HG02642 (cell line): Measurements from ENCODE around the gene RASGEF1B.
"Not testable (repeated sequence)": the region's sequence is repeated elsewhere in the genome, so short reads cannot be mapped to it uniquely, and the experiment has no call there.

ENCODE experiments used
- ATAC-seq: cut with Tn5 transposase; IDR thresholded peaks from one replicate; pipeline ENCODE4 v1.9.1; 2021; ENCODE audit warnings: mild to moderate bottlenecking; ENCODE audit not compliant: unreplicated experiment, poor library complexity

The RASGEF1B gene

DNA sequence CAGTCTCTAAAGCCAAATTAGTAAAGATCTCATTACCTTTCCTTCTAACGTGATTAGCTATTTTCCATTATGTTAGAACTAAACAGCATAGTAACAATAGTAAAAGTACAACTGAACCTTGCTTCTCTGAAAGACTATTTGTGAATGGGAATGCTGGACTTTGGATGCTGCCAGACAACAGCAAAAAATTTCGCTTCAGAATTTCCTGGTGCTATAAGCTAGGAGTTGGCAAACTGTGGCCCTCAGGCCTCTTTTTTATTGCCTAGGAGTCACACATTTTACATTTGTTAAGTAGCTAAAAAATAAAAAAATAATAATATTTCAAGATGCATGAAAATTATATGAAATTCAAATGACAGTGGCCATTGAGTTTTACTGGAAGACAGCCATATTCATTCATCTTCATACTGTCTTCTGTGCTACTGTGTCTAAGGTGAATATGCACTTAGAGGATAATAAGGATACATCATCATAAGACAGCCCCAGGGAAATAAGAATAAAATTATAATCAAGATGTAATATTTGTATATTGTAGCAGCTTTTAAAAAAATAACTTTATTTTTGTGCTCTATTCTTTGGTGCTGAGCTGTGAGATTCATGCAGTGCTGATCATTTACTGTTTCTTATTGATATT is 34.6 kb downstream of the RASGEF1B start:
- ATAC-seq, result no peak

DNA sequence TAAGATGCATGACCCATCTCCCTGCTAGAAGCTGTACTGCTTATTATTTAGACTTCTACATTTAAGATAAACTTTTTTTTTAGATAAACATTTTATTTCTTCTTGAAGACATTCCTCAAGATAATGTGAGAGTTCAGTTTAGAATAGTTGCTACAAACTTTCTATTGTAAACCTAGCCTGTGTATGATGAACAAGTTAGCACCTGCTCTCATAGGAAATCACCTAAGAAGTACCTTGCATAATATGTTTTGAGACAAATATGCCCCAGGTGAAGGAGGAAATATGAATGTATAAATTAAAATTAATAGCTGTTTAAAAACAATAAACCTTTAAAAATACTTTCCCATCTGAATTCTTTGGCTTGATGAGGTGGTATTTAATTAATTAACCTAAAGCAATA is 35.6 kb downstream of the RASGEF1B start:
- no peak for ATAC-seq

DNA sequence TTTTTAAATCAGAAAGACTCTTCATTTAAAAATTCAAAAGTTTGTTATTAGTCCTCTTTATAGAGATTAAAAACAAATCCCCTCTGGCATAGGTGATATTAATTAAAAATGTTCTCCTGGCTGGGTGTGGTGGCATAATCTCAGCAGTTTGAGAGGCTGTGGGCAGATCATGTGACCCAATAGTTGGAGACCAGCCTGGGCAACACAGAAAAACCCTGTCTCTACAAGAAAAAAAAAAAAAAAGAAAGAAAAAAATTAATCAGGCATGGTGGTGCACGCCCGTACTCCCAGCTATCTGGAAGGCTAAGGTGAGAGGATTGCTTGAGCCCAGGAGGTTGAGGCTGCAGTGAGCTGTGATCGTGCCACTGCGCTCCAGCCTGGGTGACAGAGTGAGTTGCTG is 38.9 kb downstream of the RASGEF1B start:
- no peak for ATAC-seq

DNA sequence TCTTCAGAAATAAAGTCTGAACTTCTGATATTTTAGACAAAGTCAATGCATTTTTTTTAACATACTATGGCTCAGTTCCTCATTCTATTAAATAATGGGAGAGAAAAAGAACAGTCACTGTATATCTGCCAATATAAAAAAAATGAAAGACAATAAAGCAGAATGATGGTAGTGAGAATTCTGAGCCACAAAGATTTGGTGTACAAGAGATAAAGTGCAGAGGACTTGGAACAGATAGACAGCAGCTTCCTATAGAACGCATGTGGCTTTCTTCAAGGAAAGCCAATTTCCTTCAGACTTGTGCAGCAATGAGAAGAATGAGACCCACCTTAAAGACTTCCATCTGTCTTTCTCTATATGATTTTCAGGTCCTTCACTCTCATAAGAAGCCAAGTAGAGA is 39.7 kb downstream of the RASGEF1B start:
- ATAC-seq, result no peak

DNA sequence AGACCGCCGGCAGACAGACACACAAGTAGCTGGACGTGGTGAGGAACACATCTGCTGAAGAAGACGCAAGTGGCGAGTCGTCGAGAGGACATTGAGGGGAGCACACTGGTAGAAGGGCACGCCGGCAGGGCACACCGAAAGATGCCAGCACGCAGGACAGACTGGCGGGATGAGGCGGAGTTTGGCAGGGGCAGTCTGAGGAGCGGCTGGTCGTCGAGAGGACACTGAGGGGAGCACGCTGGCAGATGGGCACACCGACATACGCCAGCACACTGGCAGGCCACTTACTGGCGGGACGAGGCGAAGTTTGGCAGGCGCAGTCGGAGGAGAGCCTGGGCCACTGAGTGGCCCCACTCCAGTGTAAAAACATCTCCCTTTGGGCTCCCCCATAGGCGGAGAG is 42.1 kb downstream of the RASGEF1B start:
- ATAC-seq, result no peak

DNA sequence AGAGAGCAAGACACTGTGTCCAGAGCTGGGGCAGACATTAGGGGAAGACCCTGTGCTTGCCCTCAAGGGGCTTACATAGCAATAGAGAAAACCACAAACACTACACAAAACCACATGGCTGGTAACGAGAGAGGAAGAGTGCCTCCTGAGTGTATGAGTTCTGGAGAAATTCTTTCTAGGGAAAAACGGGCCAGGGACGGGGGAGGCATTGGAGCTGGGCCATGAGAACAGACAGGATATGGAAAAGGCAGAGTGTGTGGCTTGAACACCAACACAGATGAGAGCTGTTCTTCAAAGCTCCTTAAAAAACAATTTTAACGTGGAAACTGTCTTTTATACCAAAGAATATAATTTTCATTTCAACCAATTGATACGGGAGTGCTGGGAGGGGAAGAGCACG is 42.7 kb downstream of the RASGEF1B start:
- no peak for ATAC-seq

DNA sequence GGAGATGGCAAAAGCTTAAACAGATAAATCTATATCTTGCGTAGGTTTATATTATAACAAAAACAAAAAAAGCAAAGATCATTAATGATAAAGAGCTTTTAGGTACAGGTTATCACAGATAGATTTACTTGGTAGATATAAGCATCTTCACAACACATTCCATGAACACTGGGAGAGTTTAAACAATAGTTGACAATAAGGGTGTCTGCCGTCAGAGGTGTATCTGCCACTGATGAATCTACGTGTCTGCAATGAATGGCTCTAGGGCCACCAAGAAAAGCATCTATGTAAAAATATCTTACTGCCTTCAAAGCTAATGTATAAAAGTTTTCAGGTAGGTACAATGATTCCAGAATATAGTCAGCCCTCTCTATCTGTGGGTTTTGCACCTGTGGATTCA is 43.7 kb downstream of the RASGEF1B start:
- no peak for ATAC-seq

DNA sequence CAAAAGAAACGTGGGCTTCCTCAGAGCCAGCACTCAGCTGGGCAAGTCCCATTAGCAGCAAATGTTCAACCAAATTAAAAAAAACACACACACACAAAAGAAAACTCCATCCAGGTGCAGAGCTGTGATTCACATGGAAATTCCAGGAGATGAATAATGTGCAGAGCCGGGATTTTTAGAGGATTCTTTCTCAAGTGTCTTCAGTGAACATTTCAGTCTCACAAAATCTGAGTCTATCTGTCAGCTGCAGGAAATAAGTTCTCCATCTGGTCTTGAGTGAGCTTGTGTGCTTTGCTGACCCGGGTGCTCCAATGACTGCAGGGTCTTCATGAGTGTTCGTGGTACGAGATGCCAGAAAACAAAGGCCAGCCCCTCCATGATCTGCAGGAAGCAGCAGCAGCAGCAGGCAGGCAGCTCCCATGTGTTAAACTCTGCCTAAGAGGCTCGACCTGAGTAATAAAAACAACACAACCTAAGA is 44.3 kb downstream of the RASGEF1B start:
- ATAC-seq, result no peak

DNA sequence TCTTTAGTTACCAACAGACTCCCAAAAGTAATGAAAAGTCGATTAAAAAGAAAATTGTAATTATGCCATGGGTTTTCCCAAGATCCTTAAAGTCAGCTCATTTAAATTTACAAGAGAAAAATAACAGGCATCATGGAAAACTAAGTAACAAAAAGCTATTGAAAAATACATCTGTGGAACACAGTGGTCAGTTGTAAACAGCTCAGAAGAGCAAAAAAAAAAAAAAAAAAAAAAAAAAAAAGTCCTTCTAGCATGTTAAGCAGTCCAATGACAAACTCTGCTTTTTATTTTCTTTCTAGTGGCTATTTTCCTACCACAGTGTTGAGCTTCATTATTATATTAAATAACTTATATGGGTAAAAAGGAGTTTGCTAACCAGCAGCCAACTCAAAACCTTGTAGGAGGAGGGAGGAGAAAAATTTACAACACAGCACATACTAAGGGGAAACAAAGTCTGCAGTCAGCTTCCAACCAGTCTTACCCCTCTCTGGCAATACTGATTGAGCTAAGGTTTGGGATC is 44.9 kb downstream of the RASGEF1B start:
- ATAC-seq, result no peak

DNA sequence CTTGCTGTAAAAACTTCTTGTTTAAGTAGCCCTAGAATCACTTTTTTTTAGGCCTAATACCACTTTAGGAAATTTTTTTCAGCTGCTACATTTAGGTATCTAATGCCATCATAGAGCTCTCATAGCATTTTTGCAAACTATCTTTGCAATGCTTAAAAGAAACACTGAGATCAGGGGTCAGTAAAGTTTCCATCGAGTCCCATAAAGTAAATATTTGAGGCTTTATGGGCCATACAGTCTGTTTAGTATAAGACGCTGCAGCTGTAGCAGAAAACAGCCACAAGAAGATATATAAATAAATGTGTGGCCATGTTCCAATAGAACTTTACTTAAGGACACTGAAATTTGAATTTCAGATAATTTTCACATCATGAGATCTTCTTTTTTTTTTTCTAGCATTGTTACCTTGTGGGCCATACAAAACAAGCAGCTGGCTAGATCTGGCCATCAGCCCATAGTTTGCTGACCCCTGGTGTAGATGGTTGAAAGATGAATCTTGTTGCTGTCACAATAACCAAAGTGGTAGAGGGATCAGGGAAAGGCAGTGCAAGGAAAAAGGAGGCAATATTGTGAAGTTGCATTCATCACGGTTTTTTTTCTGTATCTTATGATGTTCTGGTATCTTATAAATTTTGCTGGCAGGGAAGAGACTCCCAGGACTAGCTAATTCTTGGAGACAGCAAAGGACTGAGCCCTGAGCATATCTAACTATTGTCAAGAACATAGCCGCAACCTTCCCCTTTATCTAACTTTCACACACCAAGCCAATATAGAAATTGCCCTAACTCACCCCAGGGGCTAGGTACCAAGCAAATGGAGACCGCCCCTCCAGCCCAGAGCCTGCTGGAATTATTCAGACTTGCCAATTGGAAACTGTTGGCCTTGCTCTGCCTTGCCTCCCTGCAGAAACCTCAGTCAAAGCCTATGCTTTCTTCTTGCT is 46.6 kb downstream of the RASGEF1B start:
- no peak for ATAC-seq

DNA sequence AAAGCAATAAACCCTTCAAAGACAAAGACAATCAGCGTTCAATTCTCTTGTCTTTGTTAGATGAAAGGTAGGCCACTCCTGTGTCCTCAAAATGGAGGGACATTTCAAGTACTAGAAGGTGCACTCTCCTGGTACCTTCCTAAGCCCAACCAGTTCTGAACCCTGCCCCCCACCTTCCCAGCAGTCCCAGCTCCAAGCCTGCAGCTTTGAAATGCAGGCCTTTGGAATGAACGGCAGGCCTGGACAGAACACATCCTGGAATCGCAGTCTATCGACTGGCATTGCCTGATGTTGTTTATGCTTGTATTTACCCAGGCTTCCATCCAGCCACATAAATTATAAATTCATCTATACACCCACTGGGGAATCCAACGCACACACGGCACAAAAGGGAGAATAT is 47.4 kb downstream of the RASGEF1B start:
- no peak for ATAC-seq

DNA sequence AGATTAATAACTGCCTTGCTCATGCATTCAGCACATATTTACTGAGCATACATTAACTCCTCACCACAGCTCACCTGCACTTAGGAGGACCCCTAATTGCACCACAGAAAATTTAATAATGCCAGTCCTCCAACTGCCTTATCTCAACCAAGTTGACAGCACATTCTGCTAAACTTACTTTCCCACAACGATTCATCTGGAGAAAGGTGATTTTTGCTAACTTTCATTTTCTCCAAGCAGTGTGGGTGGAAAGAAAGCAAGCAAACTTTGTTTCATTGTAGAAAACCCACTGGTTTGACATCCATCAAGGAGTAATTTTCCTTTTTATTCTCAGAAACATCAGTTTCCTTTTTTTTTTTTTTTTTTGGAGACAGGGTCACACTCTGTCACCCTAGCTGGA is 49.1 kb downstream of the RASGEF1B start:
- ATAC-seq, result no peak

DNA sequence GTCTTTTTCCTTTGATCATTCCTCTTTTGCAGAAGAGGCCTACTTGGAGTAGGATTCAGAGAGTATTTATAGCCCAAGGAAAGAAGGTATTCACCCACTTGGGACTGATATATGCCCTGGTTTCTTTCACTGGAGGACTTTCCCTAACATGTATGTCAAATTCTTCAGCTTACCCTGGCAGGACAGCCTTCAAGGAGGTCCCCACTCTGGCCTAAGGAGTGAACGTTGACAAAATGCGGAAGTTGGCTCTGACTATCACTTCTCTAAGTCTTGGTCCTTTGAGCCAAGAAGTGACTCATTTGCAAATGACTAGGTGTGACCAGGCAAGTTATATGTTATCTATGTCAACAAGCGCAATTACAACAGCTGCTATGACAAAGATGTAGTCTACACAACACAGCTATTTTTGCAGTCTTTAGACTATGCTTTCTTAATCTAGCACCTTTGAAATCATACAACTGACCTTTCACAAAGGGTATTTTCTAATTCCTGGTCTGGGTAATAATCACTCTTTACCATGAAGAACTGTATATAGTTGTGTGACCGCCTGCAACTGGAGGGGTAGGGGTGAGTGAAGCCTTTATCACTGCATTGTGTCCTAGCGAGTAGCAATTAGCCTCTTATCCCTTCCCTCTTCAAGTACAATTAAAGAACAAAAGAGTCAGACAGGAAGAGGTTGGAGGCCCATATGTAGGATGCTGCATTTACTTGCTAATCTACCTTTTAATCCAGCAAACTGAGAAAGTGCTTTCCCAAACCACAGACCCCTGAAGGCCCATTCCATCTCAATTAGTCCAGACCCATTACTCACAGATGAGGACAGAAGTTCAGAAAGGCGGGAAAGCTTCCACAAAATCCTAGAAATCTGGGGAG is 50.1 kb downstream of the RASGEF1B start:
- ATAC-seq, result peak; percentile 99

DNA sequence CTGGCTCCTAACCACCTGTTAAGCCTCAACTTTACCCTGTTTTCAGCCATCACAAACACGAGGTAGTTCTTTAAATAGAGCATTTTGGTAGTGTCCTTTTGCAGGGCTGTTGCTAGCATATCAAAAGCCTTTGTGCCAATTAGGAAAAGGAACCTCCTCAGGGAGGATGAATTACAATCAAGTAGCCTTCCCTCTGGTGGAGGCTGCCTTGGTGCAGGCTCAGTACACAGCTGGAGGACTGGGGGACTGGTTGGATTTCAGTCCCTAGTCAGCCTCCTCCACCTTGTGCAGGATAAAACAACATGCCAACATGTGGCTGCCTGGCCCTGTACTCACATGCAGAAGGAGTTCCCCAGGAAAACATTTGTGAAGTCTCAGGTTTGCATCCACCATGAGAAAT is 53.1 kb downstream of the RASGEF1B start:
- no peak for ATAC-seq

DNA sequence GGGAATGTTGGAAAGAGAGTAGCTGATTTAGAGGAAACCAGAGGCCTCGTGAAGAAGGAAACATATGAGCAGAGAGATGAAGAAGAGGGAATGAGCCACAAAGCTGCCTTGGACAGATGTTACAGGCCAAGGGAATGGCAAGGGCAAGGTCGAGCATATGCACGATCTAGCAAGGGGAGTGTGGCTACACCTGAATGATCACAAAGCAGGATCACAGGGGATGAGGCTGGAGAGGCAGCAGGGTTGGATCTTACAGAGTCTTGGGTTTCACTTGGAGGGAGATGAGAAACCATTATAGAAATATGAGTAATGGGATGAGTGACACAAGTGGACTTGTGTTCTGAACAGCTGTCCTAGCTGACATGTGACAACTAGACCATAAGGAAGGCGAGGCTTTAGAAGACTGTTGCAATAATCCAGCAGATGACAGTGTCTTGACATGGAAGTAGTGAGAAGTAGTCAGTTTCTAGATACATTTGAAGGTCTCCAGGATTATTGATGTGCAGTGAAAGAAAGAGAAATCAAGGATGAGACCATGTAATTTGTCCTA is 58.7 kb downstream of the RASGEF1B start:
- ATAC-seq, result no peak

DNA sequence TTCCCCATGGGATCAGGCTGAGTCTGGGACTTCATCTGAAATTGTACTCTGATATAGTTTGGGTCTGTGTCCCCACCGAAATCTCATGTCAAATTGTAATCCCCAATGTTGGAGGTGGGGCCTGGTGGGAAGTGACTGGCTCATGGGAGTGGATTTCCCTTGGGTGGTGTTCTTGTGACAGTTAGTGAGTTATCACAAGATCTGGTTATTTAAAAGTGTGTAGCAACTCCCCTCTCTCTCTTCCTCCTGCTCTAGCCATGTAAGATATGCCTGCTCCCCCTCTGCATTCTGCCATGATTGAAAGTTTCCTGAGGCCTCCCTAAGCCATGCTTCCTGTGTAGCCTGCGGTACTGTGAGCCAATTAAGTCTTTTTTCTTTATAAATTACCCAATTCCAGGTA is 61.0 kb downstream of the RASGEF1B start:
- ATAC-seq, result no peak

DNA sequence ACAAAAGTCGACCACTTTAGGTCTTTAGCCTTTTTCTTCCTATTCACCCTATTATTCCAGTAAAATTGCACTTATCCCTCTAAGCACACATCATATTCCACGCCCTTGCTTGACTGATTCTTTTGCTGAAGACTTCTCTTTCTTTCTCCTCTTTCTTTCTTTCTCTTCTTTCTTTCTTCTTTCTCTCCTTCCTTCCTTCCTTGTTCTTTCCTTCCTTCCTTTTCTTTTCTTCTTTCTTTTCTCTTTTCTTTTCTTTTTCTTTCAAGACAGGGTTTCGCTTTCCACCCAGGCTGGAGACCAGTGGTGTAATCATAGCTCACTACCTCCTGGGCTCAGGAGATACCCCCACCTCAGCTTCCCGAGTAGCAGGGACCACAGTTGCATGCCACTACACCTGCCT is 61.9 kb downstream of the RASGEF1B start:
- ATAC-seq, result no peak

DNA sequence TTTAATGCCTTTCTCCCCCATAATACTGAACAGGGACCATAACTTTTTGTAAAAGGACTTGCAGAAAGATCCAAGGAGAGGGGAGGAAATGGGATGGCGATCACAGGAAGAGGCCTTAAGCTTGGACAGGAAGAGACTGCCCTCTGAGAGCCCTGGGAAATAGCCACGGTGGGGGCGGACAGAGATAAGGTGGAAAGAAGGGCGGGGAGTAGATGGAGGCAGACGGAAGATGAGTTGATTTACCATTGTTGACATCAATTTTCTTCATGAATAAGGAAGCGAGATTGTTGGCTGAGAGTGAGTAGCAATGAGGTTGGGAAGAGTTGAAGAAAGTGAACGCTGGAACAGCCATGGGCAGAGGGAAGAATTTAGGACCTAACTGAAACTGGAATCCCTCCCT is 63.4 kb downstream of the RASGEF1B start:
- ATAC-seq, result no peak

DNA sequence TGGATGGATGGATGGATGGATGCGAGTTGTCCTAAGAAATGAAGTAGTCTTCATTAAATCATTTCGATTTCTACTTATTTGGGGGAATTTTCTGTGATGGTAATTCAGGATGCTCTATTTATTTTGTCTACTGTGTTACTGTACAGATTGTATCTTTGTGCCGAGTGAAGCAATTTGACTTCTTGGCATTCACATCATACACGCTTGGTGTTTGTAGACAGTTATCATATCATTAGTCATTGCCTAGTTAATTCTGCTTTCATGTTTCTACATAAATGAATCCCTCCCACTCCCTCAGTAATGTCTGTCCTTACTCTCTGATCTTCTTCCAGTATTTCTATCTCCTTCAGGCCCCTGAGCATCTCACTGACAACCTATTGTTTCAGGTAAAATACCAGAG is 64.0 kb downstream of the RASGEF1B start:
- ATAC-seq, result no peak

DNA sequence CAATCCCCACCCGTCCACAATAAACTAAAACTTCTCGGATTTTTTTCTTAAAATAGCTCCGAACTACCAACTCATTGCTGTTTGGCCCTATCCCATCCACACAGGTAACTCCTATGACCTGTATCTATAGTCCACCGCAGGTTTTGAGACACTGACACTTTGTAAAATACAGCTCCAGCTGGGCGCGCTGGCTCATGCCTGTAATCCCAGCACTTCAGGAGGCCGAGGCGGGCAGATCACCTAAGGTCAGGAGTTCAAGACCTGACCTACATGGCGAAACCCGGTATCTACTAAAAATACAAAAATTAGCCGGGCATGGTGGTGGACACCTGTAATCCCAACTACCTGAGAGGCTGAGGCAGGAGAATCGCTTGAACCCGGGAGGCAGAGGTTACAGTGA is 65.2 kb downstream of the RASGEF1B start:
- ATAC-seq, result not testable (repeated sequence)
